DOHH2 (cell line): ENCODE measurements around the gene CNTN4.

ENCODE experiments used
- CTCF ChIP-seq: fragments of 200-600 bp; sonication (generic); IDR thresholded peaks from one replicate; pipeline ENCODE4 v1.5.1; 2014; ENCODE audit warnings: antibody characterized with exemption, mild to moderate bottlenecking, low read depth, low read length; ENCODE audit not compliant: poor library complexity, severe bottlenecking
- EZH2phosphoT487 ChIP-seq: fragments of 200-600 bp; sonication (generic); IDR thresholded peaks from 2 replicates; pipeline ENCODE4 v1.6.1; 2017; ENCODE audit warnings: borderline replicate concordance, mild to moderate bottlenecking, antibody characterized with exemption, low read length, moderate library complexity, mixed read lengths

- TF ChIP-seq CTCF, result no peak
- TF ChIP-seq EZH2phosphoT487, result no peak
Measured at GRCh38 chr3:2851835-2852234, 753.2 kb downstream of the CNTN4 start.
